HG03571 (cell line): Measurements from ENCODE around the gene MOK.

ENCODE experiments used
- ATAC-seq: cut with Tn5 transposase; IDR thresholded peaks from one replicate; pipeline ENCODE4 v1.9.1; 2021; ENCODE audit not compliant: unreplicated experiment

Gene MOK

DNA sequence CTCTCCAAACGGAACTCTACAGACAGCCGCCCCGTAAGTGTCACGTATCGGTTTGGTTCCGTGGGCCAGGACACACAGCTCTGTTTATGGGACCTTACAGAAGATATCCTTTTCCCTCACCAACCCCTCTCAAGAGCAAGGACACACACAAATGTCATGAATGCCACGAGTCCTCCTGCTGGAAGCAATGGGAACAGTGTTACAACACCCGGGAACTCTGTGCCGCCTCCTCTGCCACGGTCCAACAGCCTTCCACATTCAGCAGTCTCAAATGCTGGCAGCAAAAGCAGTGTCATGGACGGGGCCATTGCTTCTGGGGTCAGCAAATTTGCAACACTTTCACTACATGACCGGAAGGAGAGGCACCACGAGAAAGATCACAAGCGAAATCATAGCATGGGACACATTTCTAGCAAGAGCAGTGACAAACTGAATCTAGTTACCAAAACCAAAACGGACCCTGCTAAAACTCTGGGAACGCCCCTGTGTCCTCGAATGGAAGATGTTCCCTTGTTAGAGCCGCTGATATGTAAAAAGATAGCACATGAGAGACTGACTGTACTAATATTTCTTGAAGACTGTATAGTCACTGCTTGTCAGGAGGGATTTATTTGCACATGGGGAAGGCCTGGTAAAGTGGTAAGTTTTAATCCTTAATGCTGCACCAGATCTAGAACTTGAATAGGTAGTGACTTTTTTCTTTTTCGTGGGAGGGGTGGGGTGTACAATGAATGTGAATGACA lies 95.6 kb downstream of the MOK start:
- no peak for ATAC-seq

DNA sequence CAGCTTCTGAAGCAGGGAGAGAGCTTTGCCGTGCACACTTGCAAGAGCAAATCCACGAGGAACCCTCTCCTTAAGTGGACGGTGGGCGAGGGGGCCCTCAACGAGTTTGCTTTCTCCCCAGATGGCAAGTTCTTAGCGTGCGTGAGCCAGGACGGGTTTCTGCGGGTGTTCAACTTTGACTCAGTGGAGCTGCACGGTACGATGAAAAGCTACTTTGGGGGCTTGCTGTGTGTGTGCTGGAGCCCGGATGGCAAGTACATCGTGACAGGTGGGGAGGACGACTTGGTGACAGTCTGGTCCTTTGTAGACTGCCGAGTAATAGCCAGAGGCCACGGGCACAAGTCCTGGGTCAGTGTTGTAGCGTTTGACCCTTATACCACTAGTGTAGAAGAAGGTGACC lies 96.2 kb downstream of the MOK start:
- no peak for ATAC-seq

DNA sequence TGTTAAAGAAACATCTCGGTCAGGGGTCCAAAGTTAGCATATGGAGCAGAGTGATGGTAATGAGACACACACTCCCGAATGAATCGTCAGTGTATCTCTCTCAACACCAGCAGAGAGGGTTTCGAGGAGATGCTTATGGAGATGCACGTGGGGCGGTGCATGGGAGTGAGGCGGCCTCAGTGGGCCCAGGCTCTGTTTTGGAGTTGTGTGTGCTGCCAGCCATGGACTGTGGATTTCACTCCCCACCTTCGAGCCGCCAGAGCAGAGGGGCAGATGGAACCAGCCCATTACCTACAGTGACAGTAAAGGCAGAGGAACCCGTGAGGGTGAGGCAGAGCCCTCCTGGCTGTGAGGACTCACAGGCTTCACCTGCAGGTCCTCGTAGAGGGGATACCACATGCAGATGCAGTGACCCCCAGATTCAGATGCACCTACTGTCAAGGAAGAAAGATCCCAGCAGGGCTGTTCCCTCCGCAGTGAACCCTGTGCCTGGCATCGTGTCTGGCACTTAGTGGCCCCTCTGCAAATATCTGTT lies 97.1 kb downstream of the MOK start:
- no peak for ATAC-seq

DNA sequence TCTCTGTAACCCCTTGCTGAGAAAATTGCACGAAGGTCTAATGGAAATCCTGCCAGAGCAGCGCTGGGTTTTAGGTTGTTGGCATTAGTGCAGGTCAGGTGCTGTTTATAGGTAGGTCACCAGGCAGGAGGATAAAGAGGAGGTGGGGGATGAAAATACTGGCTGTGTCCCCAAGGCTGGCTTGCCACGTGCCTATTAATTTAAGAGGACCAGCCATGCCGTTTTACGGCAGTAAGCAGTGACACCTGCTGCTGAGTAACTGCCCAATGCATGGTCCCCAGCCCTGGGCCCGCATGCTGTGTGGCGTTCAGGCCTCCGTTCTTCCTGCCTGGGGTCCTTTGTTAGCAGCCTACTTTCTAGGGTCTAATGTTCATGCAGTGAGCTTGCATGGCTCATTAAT lies 98.0 kb downstream of the MOK start:
- ATAC-seq, result no peak

DNA sequence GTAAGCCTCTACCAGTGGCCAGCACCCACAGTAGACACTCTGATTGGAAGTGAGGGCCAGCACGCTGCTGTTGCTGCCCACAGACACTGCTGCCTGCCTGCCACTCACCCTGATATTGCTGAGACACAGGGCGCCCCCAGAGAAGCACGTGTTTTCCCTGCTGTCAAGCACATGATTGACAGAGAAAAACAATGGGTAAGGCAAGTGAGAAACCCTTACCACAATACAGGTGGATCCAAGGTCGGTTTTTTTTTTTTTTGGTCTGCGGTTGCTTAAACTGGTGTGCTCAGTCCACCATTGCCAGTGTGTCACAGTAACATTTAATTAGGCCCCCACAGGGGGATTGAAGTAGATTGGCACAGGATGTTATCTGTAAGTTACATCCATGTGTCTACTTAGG lies 99.4 kb downstream of the MOK start:
- no peak for ATAC-seq

DNA sequence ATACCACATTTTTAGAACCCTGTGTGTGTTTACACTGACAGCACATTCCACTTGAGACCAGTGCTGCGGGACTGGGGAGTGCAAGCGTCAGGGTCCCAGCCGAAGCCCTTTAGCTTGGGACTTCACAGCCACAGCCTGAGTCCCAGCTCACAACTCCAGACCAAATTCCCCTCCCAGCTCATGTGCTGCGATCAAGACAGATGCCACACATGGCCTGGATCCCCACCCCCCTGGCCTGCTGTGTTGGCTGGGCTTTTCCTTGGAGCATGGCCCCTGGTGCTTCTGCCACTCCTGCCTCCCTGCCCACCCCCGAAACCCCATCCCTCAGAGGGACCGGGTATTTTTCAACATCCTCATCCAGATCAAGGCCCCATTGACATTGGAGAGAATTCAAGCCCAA lies 101.6 kb downstream of the MOK start:
- ATAC-seq, result no peak

DNA sequence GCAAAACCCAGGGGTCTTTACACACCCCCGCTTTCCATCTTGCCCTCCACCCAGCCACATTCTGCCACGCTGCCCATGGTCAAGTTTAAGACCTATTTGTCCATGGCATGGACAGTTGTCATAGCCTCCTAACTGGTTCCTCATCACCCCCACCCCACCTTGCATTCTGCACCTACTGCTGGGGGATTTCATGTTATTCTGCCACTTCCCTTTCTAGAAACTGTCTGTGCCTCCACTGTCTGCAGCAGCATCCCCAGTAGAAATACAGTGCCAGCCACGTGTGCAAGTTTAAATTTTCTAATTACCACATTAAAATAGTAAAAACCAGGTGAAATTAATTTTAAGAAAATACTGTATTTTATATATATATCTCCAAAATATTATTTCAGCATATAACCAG lies 102.0 kb downstream of the MOK start:
- no peak for ATAC-seq

DNA sequence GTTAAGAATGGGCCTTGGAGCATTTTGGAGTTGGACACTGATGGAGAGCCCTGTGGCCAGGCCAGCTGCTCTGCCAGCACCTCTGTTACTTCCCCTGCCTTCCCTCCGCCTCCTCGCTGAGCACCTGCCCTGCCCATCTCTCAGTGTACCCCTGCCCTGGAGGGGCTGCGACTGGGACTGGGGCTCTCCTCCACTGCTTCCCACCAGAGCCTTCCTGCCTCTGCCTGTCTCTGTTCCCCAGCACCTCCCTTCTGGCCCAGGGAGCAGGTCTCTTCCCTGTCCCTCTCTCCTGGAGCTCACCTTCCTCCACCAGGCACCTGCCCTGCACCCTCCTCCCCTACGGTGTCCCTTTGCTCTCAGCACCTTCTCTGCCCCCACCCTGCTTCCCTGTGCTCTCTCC lies 103.2 kb downstream of the MOK start:
- ATAC-seq, result no peak

DNA sequence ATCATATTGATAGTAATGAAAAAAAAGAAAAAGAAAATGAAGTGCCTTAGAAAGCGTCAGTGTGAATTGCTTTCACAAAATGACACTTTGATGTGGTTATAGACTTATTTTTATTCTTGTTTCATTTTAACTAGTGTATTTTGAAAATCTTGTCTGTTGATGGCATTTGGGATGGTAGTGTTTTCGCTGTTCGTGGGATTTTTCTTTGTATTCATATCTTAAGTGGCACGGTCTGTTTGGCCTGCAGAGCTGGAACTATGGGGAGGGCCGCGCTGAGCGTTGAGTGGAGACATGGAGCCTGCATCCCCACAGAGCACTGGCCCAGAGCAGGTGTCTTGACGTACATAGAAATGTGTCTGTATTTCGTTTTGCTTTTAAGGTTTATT lies 103.6 kb downstream of the MOK start:
- ATAC-seq, result no peak

DNA sequence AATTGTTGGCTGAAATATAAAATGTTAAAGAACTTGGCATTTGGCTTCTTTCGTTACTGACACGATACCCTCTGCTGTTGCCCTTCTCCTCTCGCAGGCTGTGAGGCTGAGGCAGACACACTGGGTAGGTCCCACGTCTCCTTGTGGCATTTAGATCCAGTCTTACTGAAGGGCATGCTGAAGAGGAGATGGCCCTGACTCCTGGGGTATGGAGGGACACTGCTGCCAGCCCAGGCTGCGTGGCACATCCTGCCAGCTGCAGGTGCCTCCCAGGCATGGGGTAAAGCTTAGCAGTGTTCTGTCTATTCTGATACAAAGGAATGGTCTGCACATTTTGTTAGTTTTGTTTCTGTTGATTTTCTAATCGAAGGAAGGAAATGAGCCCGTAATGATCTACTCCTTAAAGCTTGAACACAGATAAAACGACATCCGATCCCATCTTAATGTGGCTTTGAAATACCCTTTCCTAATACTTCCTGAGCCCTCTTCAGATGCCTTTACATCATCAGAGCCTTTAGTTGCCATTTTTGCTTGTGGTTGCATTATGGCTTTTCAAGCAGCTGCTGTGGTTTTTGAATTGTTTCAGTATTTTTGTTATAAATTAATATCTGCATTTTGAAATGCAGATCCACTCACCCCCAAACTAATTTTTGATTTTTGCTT lies 104.1 kb downstream of the MOK start:
- ATAC-seq, result no peak

DNA sequence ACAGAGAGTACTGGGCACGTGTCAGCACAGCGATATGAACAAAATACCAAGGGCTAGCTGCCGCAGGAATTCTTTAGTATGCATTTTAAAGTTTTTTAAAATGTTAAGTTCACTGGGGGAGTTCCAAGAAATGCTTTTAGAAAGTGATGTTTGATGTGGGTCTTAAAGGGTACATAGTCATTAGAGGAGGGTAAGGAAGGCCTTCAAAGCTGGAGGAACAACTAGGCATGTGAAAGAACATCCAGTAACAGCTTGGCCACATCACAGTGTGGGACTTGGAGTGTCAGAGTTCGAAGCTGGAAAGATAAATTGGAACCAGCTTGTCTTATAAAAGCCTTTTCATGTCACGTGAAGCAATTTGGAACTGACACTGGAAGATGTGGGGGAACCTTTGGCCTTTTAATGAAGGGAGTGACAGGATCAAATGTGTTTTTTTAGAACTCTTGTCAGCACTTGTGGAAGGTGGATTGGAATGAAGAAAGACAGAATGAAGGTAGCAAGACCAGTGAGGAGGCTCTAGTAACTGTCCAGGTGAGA lies 107.6 kb downstream of the MOK start:
- ATAC-seq, result no peak

DNA sequence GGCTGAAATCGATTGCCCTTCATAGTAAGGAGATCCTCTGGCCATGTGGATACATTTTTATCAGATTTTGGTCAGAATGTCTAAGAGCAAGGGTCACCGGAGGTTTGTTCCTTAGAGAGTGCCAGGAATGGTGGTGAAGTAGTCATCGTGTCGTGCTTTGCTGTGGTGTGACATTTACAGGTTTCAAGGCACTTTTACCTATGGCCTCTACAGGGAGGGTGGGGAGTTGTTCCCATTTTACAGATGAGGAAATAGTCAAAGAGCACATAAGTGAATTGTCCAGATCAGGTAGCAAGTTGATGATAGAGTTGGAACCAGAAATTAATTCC lies 108.1 kb downstream of the MOK start:
- no peak for ATAC-seq

DNA sequence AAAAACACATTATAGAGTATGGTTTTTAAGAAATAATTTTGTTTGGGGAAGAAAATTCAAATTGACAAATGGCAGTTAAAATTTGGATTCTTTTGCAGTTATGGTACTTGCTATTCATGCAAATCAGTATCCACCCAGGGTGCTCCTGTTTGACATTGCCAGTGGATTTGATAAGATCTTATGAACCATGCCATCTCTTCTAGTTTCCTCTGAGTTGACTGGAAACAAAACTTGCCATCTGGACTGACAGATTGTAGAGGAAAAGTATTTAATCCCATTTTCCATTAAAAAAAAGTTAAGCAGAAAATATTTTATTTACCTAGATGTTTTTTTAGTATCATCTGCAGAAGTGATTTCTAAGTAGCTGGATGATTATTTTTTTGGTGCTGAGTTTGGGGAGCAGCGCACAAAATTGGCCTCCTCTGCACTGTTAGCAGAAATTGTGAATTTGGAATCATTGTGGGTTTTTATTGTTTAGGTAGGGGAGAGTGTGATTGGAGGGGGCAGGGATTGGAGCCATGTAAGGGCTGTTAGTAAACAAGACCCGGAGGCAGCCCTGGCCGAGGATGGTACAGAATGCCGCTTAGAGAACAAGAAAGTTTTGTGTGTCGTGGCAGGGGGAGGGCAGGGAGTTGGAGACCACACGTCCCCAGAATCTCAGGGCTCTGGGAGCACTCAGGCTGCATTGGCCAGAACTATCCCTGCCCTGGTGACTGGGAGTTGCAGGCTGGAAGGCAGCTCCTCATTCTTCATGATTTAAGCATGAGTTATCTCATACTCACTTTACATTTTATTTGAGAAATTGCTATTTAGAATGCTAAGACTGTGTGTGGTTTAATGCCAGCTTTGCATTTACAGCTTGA lies 108.7 kb downstream of the MOK start:
- ATAC-seq, result no peak

DNA sequence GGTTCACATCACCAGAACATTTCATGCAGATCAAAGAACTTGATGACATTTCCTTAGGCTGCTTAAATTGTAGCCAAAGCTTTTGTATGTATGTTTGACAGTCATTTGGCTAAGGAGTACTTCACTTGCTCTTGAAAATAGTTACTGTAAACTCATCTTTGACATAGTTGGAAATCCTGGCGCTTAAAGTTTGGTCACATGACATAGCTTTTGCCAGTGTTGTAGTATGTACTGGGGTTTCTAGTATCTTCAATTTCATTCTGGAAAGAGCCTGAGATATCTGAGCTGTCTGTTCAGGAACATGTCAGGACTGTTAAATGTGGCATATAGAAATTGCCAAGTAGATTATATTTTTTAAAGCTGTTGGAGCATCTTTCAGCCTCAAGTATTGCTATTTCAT lies 109.5 kb downstream of the MOK start:
- no peak for ATAC-seq

DNA sequence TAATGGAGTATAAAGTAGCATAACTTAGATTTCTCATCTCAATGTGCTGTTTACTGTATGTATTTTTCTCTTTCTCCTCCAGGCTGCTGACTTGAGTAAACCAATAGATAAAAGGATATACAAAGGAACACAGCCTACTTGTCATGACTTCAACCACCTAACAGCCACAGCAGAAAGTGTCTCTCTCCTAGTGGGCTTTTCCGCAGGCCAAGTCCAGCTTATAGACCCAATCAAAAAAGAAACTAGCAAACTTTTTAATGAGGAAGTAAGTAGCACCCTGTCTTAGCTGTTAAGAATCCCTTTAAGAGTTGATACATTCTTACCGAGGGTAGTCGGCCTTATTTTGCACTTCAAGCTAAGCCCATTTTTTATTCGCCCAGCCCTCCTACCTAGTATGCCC lies 110.1 kb downstream of the MOK start:
- no peak for ATAC-seq

DNA sequence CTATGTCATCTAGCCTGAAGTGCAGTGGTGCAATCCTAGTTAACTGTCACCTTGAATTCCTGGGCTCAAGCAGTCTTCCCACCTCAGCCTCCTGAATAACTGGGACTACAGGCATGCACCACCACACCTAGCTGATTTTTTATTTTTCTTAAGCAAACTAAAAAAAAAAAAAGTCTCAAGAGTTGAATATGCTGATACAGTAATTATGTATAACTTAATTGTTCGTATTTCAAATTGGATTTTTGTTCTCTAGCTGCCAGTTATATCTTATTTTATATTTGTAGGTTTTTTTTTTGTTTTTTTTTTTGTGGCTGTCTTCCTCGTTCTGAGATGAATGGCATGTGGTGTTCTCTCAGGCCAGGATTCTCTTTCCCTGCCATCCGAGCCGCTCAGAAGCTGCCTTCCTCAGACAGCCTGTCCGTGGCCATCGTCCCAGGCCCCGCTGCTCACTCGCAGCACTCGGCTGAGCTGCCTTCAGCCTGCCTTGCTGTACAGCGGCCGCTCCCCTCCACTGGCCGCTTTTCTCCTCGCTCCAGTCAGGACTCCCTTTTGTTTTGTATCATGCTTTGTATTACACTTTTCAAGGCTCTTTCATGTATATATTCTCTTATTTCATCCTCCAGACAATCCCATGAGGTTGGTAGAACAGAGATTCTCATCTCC lies 112.0 kb downstream of the MOK start:
- ATAC-seq, result no peak

DNA sequence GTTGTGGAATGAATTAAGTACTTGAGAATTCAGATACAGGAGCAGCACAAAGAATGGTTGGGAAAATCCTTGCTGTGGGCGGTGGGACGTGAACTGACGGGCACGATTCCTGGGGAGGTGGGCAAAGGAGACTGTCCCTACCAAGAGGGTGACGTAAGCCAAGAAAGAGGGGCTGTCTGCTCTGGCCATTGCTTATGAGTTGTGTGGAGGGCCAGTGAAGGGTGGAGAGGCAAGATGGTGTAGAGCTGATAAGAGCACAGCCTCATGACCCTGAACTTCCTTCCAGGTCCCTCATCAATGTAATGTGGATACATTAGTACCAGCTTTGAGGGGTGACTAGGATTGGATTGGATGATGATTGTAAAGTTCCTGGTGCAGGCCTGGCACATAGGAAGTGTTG lies 115.1 kb downstream of the MOK start:
- ATAC-seq, result no peak

DNA sequence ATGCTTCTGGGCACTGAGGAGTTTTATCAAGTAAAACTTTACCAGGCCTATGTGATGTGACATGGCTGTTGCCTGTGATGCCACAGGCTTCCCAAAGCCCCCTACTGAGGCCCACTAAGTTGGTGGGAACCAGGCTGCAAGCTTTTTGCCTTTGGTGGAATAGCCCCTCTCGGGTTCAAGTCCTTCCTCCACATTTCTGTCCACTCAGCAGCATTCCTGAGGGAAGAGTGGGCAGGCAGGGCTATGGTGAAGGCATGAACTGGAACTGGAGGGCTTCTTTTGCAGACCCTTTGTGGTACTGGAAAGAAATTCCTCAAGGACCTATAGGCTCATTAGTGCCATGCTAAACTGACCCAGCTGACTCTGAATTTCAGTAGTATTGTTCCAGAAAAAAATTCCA lies 116.8 kb downstream of the MOK start:
- ATAC-seq, result no peak

DNA sequence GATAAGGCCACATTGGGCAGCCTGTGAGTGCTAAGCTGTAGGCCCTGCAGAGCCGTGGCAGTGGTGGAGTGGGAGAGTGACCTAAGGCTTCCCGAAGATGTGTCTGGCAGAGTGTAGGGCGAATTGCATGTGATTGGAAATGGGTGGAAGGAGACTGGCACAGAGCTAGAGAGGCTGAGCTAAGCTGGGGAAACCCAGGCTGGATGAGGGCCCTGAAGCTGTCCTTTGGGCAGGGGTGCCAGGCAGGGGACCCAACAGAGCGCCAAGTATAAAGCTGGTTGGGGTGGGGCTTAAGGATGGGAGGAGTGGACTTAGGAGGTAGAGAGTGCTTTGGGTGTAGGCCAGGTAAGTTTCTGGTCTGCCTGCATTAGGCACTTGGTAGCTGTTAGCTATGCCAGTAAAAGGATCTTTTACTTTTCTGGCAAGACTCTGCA lies 117.4 kb downstream of the MOK start:
- no peak for ATAC-seq

DNA sequence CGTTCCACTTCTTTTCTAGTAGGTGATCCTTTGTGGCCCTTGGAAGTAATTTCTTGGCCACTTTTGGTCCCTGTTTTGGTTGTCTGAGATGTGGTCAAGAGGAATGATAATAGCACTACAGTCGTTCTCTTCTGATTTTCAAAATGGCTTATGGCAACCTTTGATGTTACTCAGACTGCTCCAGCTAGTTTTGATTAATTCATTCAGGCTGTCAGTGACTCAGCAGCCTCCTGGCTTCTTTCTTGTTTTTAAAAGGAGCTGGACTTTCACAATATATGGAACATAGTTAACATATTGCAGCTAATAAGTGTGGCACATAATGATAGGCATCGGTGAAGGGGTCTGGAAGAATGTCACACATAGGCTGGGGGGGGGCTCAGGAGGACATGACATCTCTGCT lies 117.9 kb downstream of the MOK start:
- no peak for ATAC-seq

DNA sequence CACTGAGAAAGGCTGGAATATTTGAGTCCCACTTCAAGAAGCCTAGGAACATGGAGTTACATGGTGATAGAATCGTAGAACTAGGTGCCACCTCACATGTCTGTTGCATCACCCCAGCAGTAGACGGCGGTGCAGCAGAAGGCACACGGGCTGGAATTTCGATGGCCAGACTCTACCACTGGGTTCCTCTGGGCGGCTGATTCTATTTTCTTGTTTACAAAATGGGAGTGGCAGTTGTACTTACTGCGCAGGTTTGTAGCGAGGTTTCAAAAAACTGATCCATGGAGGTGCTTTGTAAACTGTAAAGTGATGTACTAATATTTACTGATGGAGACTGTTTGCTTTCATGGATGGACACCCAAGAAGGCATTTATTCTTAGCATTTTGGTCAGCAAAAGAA lies 119.6 kb downstream of the MOK start:
- no peak for ATAC-seq
